Measurements from ENCODE around the gene GLYATL1B. TPM values are rescaled to one million over a fixed set of nuclear protein-coding genes. Genes with fewer than 3 reads are reported as not detected.

Gene GLYATL1B
- total RNA-seq, result not detected in 2 replicates

GRCh38 chr11:59086007-59086406 is at the start of gene GLYATL1B:
Gene GLYATL1B, plus strand, starts transcription at chr11:59086307. Its CDS starts 0 bp downstream, at chr11:59086307.

DNA sequence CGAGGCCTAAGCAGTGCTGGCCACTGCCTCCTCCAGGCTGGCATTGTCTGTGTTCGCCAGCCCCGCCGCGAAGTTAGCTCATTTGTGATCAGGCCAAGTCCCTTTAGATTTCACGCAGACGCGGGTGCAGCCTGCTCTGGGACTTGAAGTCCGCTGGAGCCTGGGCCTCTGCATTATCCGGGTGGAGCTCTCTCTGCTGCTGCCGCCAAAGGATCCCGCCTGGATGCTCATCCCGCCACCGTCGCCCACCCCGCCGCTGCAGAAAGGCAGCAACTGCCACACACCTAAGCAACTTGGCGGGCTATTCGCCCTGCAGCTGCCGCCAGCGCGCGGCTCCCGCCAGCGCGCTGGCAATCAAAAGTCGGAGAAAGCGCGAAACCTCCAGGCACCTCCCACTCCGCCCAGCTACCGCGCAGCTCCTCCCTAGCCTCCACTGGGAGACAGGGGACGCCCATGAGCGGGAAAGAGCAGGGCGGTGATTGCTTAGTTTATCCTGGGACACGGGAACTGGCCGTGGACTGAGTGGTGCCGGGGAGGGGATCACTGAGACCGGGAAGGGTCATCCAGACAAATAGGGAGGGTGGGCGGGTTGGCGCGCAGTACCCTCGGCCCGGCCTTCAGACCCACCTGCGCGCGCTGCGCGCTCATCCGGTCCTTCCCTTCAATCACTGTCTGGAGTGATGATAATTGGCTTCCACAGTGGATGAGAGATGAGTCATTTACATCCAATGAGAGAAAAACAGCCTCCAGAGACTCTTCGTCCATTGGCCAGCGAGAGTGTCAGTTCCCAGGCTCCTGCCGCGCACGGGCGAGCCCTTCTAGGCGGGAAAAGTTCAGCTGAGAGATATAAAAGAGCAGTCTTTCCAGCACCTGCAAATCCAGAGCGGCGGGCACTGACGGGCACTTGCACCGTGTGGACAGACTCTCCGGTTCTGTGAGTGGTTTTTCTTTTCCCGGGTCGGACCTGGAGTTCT is 20.5 kb downstream of the GLYATL1B start, which contains the start of gene FAM111B:
Gene FAM111B, plus strand, starts transcription at position 875 of the 974 bp plus-strand sequence. CDS start 2,389 bp downstream, outside the sequence.

GRCh38 chr11:59142530-59143507 is 56.7 kb downstream of the GLYATL1B start, which contains the start of gene FAM111A:
Gene FAM111A, plus strand, starts transcription at chr11:59142856. Its CDS starts 6,017 bp downstream, at chr11:59148873.

Other genes starting within 250 kb of the GLYATL1B start
- gene GLYATL2, start 241.6 kb upstream of the GLYATL1B start, total RNA-seq, result not detected in 2 replicates
- not detected in 2 replicates for gene GLYATL1, start 146.8 kb upstream of the GLYATL1B start, total RNA-seq
- gene FAM111B, start 20.9 kb downstream of the GLYATL1B start, total RNA-seq, result 0.29 and 0.31 TPM in 2 replicates
- gene FAM111A, start 56.5 kb downstream of the GLYATL1B start, total RNA-seq, result 14.5 and 17.3 TPM in 2 replicates
- 5.3 and 6.2 TPM in 2 replicates for gene DTX4, start 85.8 kb downstream of the GLYATL1B start, total RNA-seq
- not detected in 2 replicates for gene MPEG1, start 126.6 kb downstream of the GLYATL1B start, total RNA-seq